Kidney capillary endothelial cell (primary cell): ENCODE measurements around the gene C3AR1.
A peak's percentile ranks its signal among the peaks of the same experiment; 100 is the strongest.
"Not testable (repeated sequence)": the region's sequence is repeated elsewhere in the genome, so short reads cannot be mapped to it uniquely, and the experiment has no call there.

Experiments
- DNase-seq: peaks from one replicate; pipeline ENCODE4 v3.0.0-alpha.2; 2018; ENCODE audit warnings: low spot score

C3AR1 gene

DNA sequence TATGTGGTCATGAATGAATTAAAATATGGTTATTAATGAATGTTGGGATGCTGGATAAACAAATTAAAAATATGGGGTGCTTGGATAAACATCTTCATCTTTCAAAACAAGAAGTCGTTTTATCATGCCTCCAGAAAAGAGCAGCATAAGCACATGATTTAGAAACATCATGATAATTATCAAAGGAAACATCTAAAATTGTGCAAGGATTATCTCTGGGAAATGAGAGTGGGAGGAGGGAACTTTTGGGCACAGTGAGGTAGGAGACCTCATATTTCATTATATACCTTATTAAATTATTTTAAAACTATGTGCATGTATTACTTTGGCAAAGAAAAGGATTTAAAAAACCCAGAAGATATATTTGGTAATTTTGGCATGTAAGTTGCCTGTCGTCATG, 8.9 kb downstream of the C3AR1 start:
- no peak for DNase-seq

DNA sequence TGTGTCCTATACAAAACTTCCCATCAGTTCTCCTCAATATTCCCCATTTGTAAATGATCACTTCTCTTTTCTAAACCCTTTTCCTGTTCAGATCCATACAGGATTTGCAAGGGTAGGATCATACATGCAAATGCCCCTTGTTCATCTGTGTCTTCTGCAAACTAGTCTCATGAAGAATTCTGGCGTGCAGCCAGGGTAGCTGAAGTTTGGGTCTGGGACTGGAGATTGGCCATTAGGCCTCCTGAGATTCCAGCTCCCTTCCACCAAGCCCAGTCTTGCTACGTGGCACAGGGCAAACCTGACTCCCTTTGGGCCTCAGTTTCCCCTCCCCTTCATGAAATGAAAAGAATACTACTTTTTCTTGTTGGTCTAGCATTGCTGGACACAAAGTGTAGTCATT, 11.3 kb downstream of the C3AR1 start:
- no peak for DNase-seq

DNA sequence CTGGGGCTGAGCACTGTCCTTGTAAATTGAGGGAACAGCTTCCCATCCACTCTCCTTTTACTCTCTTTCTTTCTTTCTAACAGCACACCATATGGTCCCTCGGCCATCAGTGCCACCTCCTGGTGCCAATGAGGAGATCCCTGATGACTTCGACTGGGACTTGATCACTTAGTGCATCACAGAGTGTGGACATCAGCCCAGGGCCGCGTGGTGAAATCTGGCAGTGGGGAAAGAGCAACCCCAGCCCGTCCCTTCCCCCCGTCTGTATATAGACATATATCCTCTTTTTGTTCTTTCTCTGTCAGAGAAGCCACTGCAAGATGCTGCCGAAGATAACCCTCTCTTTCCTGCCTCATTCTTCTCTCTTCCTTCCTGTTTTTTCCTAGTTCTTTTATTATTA, 13.5 kb downstream of the C3AR1 start:
- no peak for DNase-seq

- no peak for DNase-seq
These were observed 15.4 kb downstream of the C3AR1 start for GRCh38 chr12:8050600-8051250.

DNA sequence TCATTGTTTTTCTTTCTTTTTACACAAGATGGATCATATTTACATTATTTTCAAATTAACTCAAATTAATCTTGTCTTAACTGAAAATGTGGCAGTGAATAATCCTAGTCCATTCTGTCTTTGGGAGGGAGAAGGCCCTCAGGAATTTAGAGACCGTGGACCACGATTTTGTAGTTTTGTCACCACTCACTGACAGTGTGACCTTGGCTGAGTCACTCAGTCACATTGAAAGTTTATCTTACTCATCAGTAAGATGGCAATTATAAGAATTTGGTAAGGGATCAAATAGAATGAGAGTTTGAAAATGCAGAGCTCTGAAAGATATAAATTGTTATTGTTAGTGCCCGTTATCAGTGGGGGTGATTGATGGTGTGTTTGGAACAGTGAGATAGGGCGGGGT, 17.3 kb downstream of the C3AR1 start:
- no peak for DNase-seq

- DNase-seq = no peak
These were observed 18.3 kb downstream of the C3AR1 start for GRCh38 chr12:8047842-8048241.

GRCh38 chr12:8045952-8046944, 19.9 kb downstream of the C3AR1 start:
- peak; percentile 69 for DNase-seq

- DNase-seq = no peak
These were observed 25.4 kb downstream of the C3AR1 start for GRCh38 chr12:8040791-8041190.

- DNase-seq = no peak
These were observed 27.5 kb downstream of the C3AR1 start for GRCh38 chr12:8038659-8039114.

GRCh38 chr12:8037947-8038346, 28.2 kb downstream of the C3AR1 start:
- no peak for DNase-seq

DNA sequence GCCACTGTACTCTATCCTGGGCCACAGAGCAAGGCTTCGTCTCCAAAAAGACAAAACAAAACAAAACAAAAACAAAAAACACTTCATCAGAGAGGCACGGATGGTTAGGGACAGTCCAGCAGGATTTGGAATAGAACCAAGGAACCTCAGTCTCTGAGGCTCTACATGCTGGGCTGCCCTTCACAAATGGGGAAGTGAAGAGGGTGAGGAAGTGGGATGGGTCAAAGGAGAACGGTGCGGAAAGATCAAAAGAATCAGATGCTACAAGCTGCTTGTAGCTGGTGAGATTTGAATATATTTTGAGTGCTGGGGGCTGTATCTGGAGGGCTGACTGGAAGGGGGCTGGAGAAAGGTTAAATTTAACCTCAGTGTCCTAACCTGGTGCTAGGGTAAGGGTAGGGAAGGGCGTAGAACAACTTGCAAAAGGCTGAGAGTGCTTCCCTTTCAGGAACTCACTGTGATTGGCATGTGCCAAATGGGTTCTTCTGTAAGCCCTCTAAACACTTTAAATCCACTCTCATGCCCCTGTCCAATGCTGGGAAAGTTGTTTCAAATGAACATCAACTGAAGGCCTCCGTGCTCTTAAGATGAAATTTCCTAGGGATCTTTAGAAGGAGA, 29.0 kb downstream of the C3AR1 start:
- no peak for DNase-seq

GRCh38 chr12:8036346-8036745, 29.8 kb downstream of the C3AR1 start:
- DNase-seq = no peak

GRCh38 chr12:8035440-8036010, 30.6 kb downstream of the C3AR1 start:
- DNase-seq = no peak

- no peak for DNase-seq
These were observed 31.4 kb downstream of the C3AR1 start for GRCh38 chr12:8034802-8035201.

GRCh38 chr12:8033153-8034044, 32.8 kb downstream of the C3AR1 start:
- DNase-seq = no peak

DNA sequence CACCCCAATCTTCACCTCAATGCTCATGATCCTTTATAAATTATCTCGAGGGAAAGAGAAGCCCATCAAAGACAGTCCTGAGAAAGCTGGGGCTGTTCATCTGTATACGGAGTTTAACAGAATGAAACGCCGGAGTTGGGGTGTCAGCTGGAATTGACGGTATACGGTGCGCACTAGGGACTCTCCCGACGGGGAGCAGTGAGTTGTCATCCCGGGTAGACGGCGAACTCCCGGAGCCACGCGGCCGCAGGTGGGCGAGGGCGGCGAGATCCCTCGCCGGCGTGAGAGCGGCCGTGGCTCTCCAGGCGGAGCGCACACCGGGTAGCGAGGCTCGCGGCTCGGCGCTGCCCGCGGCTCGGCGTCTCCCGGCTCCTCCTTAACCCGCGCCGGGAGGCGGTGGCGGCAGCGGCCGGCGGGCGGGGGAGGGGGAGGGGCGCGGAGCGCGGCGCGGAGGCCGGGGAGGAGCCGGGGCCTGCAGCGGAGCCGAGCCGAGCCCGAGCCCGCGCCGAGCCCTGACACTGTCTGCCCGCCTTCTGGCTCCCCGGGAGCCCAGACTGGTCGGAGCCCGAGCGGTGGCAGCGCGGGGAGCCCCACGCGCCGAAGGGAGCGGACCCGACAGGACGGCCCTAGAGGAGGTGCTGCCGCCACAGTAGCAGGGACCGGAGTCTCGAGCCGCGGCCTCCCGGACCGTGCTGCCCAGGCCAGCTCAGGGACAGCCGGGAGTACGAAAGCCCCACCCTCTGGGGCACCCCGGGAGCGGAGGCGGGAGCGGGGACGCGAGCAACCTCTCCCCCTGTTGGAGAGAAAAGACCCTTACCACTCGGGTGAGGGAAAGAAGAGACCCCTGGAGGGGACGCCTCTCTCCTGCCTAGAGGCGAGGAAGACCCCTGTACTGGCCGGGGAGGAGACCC, 33.7 kb downstream of the C3AR1 start, which contains the start of gene FOXJ2:
Gene FOXJ2 (plus strand): TSS at position 475 of the 911 bp plus-strand sequence. CDS start 7,117 bp downstream, outside the sequence.
- peak; percentile 56 for DNase-seq

GRCh38 chr12:8031872-8032241, 34.3 kb downstream of the C3AR1 start:
- DNase-seq = no peak

GRCh38 chr12:8031017-8031416, 35.1 kb downstream of the C3AR1 start:
- not testable (repeated sequence) for DNase-seq

GRCh38 chr12:8030189-8030588, 36.0 kb downstream of the C3AR1 start:
- no peak for DNase-seq

DNA sequence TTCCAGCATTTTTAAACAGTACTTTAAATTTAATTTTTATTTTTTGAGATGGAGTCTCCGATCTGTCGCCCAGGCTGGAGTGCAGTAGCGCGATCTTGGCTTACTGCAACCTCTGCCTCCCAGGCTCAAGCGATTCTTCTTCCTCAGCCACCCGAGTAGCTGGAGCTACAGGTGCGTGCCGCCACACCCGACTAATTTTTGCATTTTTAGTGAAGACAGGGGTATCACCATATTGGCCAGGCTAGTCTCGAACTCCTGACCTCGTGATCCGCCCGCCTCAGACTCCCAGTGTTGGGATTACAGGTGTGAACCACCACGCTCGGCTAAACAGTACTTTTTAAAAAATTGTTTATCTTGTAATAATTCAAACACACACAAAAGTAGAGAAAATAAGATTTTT, 37.9 kb downstream of the C3AR1 start:
- no peak for DNase-seq
